HUES6 (cell line): ENCODE data around the gene RPL13A.

Experiments
- H3K27ac ChIP-seq: 2 replicates; pipeline ENCODE4 v1.7.0; 2013; ENCODE audit warnings: low read depth, mild to moderate bottlenecking, low read length, inconsistent platforms
- H3K27me3 ChIP-seq: 2 replicates; pipeline ENCODE4 v1.6.1; 2013; ENCODE audit warnings: low read length; ENCODE audit not compliant: control insufficient read depth, insufficient read depth
- H3K36me3 ChIP-seq: 2 replicates; pipeline ENCODE4 v1.6.1; 2013; ENCODE audit warnings: low read length; ENCODE audit not compliant: control insufficient read depth, insufficient read depth
- H3K4me1 ChIP-seq: 2 replicates; pipeline ENCODE4 v1.6.1; 2013; ENCODE audit warnings: low read length; ENCODE audit not compliant: control insufficient read depth, insufficient read depth
- H3K4me3 ChIP-seq: 2 replicates; pipeline ENCODE4 v1.5.1; 2013; ENCODE audit warnings: low read depth, low read length
- H3K9ac ChIP-seq: one replicate; pipeline ENCODE4 v1.6.1; 2013; ENCODE audit warnings: mild to moderate bottlenecking, low read length
- H3K9me3 ChIP-seq: 2 replicates; pipeline ENCODE4 v1.6.1; 2013; ENCODE audit warnings: low read depth, low read length; ENCODE audit not compliant: control insufficient read depth, insufficient read depth

RPL13A gene

GRCh38 chr19:49539192-49539952 is 52.0 kb downstream of the RPL13A start:
- no peak overlapping the region for H3K9ac ChIP-seq
- H3K36me3 ChIP-seq: peaks cover 5% of the 10 kb centered on the region; the same call in 1 of the 2 replicates
- no peak overlapping the region for H3K27ac ChIP-seq
- H3K9me3 ChIP-seq: no peaks in the 10 kb centered on the region
- H3K4me3 ChIP-seq: no peak overlapping the region
- peaks cover 4% of the 10 kb centered on the region; the same call in 1 of the 2 replicates for H3K27me3 ChIP-seq
- peaks cover 5% of the 10 kb centered on the region; the same call in 1 of the 2 replicates for H3K4me1 ChIP-seq
